C4-2B (cell line): ENCODE data around the gene PDE6A.

Experiments
- H3K27ac ChIP-seq: fragments of 450-650 bp; 2 replicates; pipeline ENCODE4 v1.5.1; 2017
- ZFX ChIP-seq: fragments of 450-650 bp; IDR thresholded peaks from 2 replicates; pipeline ENCODE4 v1.6.1; 2017
- TF ChIP-seq, protein P1 (sequence below): fragments of 450-650 bp; conservative IDR thresholded peaks from 2 replicates; pipeline ENCODE4 v1.5.1; 2017; ENCODE audit warnings: mild to moderate bottlenecking

Gene PDE6A

DNA sequence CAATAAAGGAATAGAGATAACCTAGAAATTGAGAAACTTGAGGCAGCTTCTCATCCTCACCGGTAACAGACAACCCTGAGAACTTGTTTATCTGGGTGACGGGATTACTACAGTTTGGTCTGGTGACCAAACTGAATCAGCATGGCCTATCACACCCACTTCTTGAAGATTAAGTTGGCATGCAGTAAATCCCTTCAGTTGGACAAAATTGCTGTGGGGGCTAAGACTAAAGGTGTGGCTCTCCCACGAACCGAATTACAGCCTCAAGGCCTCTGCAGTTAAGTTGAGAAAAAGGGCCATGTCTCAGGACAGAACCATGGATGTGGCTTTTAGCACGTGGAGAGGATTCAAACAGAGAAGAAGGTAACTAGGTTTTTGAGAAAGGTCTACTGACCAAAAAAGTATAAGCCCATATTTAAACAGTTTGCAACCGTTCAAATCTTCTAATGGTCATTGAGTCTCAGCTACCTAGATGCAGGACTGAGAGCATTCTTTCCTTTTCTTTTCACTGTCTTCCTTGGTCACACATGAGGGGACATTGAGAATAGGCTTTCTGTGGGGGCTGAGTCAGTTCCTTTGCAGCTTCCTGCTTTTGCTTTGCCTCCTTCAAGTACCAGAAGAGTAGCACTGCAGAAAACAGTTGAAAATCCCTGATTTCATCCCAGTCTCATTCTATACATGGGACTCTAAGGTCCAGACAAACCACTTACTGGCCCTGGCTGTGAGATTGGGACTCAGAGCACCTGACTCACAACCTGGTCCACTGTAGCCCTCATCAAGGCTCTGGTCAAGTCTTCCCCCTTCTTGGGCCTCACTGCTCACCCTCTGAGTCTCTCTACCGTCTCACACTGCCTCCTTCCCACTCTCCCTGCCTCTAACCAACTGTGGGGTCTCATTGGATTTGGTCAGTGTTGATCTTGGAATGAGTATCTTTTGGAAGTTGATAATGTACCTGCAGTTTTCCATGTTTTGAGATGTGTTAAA is 30.9 kb downstream of the PDE6A start:
- H3K27ac ChIP-seq, result no peak overlapping the region
- TF ChIP-seq, protein P1, sequence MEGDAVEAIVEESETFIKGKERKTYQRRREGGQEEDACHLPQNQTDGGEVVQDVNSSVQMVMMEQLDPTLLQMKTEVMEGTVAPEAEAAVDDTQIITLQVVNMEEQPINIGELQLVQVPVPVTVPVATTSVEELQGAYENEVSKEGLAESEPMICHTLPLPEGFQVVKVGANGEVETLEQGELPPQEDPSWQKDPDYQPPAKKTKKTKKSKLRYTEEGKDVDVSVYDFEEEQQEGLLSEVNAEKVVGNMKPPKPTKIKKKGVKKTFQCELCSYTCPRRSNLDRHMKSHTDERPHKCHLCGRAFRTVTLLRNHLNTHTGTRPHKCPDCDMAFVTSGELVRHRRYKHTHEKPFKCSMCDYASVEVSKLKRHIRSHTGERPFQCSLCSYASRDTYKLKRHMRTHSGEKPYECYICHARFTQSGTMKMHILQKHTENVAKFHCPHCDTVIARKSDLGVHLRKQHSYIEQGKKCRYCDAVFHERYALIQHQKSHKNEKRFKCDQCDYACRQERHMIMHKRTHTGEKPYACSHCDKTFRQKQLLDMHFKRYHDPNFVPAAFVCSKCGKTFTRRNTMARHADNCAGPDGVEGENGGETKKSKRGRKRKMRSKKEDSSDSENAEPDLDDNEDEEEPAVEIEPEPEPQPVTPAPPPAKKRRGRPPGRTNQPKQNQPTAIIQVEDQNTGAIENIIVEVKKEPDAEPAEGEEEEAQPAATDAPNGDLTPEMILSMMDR, result no peak
- no peak for TF ChIP-seq ZFX

DNA sequence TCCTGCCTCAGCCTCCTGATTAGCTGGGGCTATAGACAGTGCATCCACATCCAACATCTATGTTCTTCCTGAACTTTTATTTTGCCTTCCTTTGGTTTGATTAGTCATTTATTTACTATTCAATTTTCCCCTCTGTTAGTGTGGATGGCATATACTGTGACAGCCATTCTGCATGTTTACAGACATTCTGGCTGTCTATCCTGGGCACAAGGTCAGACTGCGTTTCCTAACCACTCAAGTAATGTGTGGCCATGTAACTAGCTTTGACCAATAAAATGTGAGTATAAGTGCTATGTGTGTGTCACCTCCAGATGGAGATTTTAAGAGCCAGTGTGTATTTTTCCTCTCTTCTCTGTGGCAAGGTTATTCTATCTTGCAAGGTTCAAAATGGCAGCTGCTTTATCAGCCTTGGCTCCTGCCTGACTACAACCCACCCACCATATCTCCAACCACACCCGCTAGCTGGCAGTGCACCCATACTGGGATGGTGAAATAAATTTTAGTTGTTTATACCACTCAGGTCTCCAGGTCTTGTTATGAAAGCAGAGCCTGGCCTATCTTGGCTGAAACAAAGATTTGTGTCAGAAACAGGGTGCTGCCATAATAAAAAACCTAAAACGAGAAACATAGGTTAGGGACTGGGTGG is 32.2 kb downstream of the PDE6A start:
- no peak overlapping the region for H3K27ac ChIP-seq
- TF ChIP-seq, protein P1, result no peak
- TF ChIP-seq ZFX, result no peak

DNA sequence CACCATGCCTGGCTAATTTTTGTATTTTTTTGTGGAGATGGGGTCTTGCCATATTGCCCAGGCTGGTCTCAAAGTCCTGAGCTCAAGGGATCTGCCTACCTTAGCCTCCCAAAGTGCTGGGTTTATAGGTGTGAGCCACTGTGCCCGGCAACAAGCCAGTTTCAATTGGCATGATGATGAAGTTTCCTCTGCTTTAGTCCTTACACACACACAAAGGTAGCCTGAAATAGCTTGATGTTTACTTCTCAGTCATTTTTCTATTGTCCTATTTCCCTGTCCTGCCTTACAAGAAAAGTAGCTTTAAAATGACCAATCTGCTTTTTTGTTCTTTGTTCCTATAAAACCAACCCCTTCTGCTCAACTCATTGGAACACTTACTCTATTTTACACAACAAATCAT is 33.6 kb downstream of the PDE6A start:
- TF ChIP-seq, protein P1, result no peak
- TF ChIP-seq ZFX, result no peak
- no peak overlapping the region for H3K27ac ChIP-seq

DNA sequence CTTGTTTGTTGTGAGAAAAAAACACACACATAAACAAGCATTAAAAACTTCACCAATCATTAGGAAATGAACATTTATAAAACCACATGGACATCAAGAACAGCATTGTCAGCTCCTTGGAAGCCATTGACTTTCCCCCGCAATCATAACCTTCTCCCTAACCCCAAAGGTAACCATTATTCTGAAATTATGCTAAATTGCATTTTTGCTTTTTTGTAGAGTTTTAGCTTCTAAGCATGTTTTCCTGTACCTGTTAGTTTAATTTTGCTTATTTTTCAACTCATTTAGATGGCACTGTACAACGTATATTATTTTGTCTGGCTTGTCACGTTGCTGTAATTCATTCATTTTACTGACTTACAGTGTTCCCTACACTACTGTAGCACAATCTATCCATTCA is 36.8 kb downstream of the PDE6A start:
- H3K27ac ChIP-seq, result no peak overlapping the region
- TF ChIP-seq ZFX, result no peak
- TF ChIP-seq, protein P1, result no peak

DNA sequence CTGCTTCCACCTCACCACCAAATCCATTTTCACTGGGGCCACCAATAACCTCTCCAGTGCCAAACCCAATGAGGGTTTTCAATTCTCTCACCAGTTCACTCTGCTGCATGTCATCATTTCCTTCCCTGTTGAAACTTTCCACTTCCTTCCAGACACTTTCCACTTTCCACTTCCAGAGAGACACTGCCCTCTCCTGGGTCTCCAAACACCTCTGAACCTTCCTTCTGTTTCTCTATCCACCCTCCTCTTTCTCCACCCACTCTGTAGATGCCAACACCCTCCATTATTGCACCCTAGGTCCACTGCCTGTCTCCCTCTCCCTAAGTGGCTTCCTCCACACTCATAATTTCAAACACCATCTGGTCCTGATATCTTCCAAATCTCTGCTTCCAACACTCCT is 39.6 kb downstream of the PDE6A start:
- TF ChIP-seq ZFX, result no peak
- TF ChIP-seq, protein P1, result no peak
- H3K27ac ChIP-seq, result no peak overlapping the region

DNA sequence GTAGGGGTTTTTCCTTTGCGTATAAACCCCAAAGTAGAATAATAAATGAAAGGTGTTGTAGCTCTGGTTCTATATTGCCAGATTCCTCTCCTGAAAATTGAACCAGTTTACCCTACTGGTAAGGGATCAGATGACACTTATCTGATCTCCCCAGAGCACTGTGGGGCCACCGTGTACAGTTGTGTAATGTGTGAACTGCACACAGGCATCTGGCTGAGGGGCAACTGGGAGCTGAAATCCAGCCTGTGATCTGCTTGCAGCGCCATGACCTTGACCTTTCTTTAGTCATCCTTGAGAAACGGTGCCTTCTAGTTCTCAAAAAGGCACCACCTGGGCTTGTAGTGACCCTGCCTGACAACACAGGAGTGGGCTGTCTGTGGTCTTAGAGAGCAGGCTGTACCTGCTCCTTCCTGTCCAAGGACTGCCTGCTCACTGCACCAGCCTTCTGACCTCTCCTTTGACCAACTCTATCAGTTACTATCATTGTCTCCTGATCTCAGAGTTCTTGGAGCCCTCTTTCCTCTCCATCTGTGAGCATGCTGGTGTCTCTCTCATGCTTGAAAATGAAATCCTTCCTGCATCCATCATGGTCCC is 40.2 kb downstream of the PDE6A start:
- no peak for TF ChIP-seq ZFX
- TF ChIP-seq, protein P1, result no peak
- no peak overlapping the region for H3K27ac ChIP-seq

DNA sequence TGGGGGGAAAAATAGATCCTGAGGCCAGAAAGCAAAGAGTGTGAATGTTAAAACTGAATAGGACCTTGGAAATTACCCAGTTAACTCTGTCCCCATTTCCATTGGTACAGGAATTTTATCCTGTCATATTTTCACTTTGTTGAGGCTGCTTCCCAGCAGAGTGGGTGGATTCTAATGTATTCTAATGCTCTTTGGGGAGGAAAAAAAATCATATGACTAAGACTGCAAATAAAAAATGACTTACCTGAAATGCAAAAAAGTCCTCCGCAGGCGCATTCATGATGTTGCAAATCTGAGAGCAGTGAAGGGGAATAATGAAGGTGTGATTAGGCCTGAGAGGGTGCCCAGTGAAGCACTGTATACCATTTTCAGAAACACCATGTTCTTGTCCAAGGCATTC is 41.2 kb downstream of the PDE6A start:
- H3K27ac ChIP-seq, result no peak overlapping the region
- TF ChIP-seq, protein P1, result no peak
- TF ChIP-seq ZFX, result no peak
